Panc1 (cell line): ENCODE results near the gene ADAM22. TPM values are rescaled to one million over a fixed set of nuclear protein-coding genes. Genes with fewer than 3 reads are reported as not detected.

Source experiments
- ATAC-seq: fragments of 200-7000 bp; cut with Tn5 transposase; 2 replicates; pipeline ENCODE4 v1.9.1; 2020; ENCODE audit warnings: mild to moderate bottlenecking, moderate library complexity
- BruUV-seq: library from RNA; stranded (reverse); fragments of 400-500 nt; replicated peaks from 2 replicates; lab custom pipeline; 2021; lab: Mats Ljungman, UMichigan
- CTCF ChIA-PET: fragments of 300-600 bp; sonication (Branson Sonifier 250); formaldehyde crosslinking; loops from one replicate; lab custom pipeline; 2022; ENCODE audit warnings: antibody characterized with exemption; lab: Charles Lee
- POLR2A ChIA-PET: fragments of 300-600 bp; sonication (Branson Sonifier 250); formaldehyde crosslinking; loops from one replicate; lab custom pipeline; 2022; ENCODE audit warnings: antibody characterized with exemption; lab: Charles Lee
- DNase-seq: peaks from one replicate; pipeline ENCODE4 v3.0.0-alpha.2; 2010; ENCODE audit warnings: low read depth, low spot score
- H3K27ac ChIP-seq: 2 replicates; pipeline ENCODE4 v1.5.1; 2011; ENCODE audit warnings: mild to moderate bottlenecking, low read length, inconsistent platforms
- H3K27me3 ChIP-seq: fragments of 200-500 bp; sonication (Bioruptor generic); 2 replicates; pipeline ENCODE4 v1.6.0; 2014; ENCODE audit warnings: low read length, inconsistent platforms; ENCODE audit not compliant: control insufficient read depth, insufficient read depth
- H3K36me3 ChIP-seq: fragments of 200-500 bp; sonication (Bioruptor generic); 2 replicates; pipeline ENCODE4 v1.5.1; 2014; ENCODE audit warnings: inconsistent platforms, mild to moderate bottlenecking, low read length, moderate library complexity; ENCODE audit not compliant: control insufficient read depth, insufficient read depth
- H3K4me1 ChIP-seq: 2 replicates; pipeline ENCODE4 v1.5.1; 2011; ENCODE audit warnings: inconsistent platforms, mild to moderate bottlenecking, low read length, moderate library complexity; ENCODE audit not compliant: control insufficient read depth, insufficient read depth
- H3K4me3 ChIP-seq, 2 experiments: 2 replicates each; pipeline ENCODE4 v1.5.1; 2011 to 2012; ENCODE audit warnings: low read depth in 2 of 2, low read length in 2 of 2, mild to moderate bottlenecking in 2 of 2, inconsistent platforms in 1 of 2, moderate library complexity in 1 of 2
- H3K9me3 ChIP-seq: fragments of 200-500 bp; sonication (Bioruptor generic); 2 replicates; pipeline ENCODE4 v1.5.1; 2014; ENCODE audit warnings: low read depth, mild to moderate bottlenecking, inconsistent platforms, low read length, moderate library complexity; ENCODE audit not compliant: control insufficient read depth, insufficient read depth
- CTCF ChIP-seq: fragments of 450-650 bp; IDR thresholded peaks from 2 replicates; pipeline ENCODE4 v1.5.1; 2017; ENCODE audit warnings: mild to moderate bottlenecking
- POLR2AphosphoS5 ChIP-seq: IDR thresholded peaks from 2 replicates; pipeline ENCODE4 v1.6.1; 2012; ENCODE audit warnings: mild to moderate bottlenecking, low read depth, low read length, moderate library complexity
- REST ChIP-seq, 2 experiments: IDR thresholded peaks; 2 replicates each; pipeline ENCODE4 v1.6.1; 2011 to 2012; ENCODE audit warnings: low read depth in 2 of 2, control low read depth in 1 of 2, low read length in 1 of 2, mild to moderate bottlenecking in 1 of 2, moderate library complexity in 1 of 2; ENCODE audit not compliant: insufficient read depth in 1 of 2
- SIN3A ChIP-seq: IDR thresholded peaks from 2 replicates; pipeline ENCODE4 v1.6.1; 2012; ENCODE audit warnings: low read depth, mild to moderate bottlenecking, low read length, moderate library complexity, borderline replicate concordance; ENCODE audit not compliant: insufficient read depth
- TCF7L2 ChIP-seq: IDR thresholded peaks from 2 replicates; pipeline ENCODE4 v1.6.1; 2011; ENCODE audit warnings: mild to moderate bottlenecking, low read depth, low read length, inconsistent platforms
- in situ Hi-C: cut with HindIII; loops from 2 replicates; pipeline ENCODE4 v1.10.0; 2016; ENCODE audit warnings: low sequenced_read_pairs, low pct_unique_long_range_greater_than_20kb
- intact Hi-C: fragments of 100-400 bp; cut with micrococcal nuclease; formaldehyde crosslinking; loops from one replicate; pipeline ENCODE4 v1.10.0; 2022; ENCODE audit not compliant: unreplicated experiment
- total RNA-seq: library from RNA; stranded (reverse); gene quantifications from one replicate; pipeline ENCODE4 v1.2.1, GENCODE V29; 2021; ENCODE audit not compliant: unreplicated experiment

Gene ADAM22
- total RNA-seq, 1 experiment from 2014 or later = 4.2 TPM

DNA sequence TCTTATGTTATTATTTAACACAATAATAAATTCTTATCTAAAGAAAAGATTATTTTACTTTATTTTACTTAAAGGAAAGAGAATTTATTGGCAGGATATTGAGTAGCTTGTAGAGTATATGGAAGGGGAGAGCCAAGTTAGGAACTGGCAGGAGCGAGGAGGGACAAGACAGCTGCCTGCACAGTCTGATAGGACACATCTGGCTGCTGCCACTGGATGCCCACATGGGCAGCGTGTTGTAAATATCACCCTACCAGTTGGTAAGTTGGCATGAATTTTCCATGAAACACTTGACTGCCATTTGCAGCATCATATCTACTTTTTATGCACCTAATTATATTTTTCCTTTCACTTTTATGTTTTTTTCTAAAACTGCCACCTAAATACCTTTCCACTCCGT lies 266.2 kb downstream of the ADAM22 start:
- Histone ChIP-seq H3K4me3 (no peak overlapping the region), H3K4me1 (no peaks in the 10 kb centered on the region; the same call in 1 of the 2 replicates), H3K27me3 (no peaks in the 10 kb centered on the region), H3K36me3 (no peaks in the 10 kb centered on the region), H3K27ac (no peak overlapping the region), H3K9me3 (no peaks in the 10 kb centered on the region)
- intact Hi-C loops = no loop called here
- ChIA-PET CTCF (interaction anchor here (0.5 kb wide), 1 partner anchor 638 kb away, joined by 8 read pairs; no protein-coding TSS in a partner anchor), POLR2A (no interaction called here)
- no TSS peak for BruUV-seq
- DNase-seq (no peak), ATAC-seq (no peak)
- in situ Hi-C loops = no loop called here
- TF ChIP-seq TCF7L2 (no peak), POLR2AphosphoS5 (no peak), CTCF (no peak), REST (IDR thresholded peaks at IDR 0.05; ENCODE audit: insufficient read depth in 1 of 2, low read depth in 2 of 2, low read length in 1 of 2) (no peak), SIN3A (no peak)

DNA sequence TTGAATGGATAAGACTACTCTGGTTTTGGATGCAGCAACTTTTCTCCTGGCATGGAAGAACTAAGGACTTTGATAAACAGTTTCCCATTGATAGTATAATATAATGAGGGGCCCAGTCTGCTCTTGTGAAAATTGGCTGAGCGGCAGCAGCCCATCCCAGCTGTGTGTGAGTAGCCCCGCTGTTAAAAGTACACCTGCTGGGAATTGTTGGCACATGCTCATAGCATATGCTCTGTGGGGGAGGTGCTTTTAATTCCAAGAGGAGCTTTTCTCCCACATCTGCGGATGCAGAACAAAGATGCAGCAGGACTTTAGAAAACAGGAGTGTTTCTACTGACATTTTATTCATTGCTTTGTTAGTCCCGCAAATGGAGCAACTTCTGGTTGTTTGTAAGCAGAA lies 266.7 kb downstream of the ADAM22 start:
- TF ChIP-seq REST (IDR thresholded peaks at IDR 0.05; ENCODE audit: insufficient read depth in 1 of 2, low read depth in 2 of 2, low read length in 1 of 2) (no peak), CTCF (no peak), POLR2AphosphoS5 (no peak), TCF7L2 (no peak), SIN3A (no peak)
- no TSS peak for BruUV-seq
- ChIA-PET POLR2A (no interaction called here), CTCF (interaction anchor here (0.5 kb wide), 1 partner anchor 639 kb away, joined by 8 read pairs; no protein-coding TSS in a partner anchor)
- intact Hi-C loops (no loop called here), in situ Hi-C loops (no loop called here)
- no peak overlapping the region for H3K4me3 ChIP-seq
- H3K9me3 ChIP-seq = no peaks in the 10 kb centered on the region
- H3K27ac ChIP-seq = no peak overlapping the region
- ATAC-seq (no peak), DNase-seq (no peak)
- no peaks in the 10 kb centered on the region for H3K27me3 ChIP-seq
- H3K36me3 ChIP-seq = peaks cover 4% of the 10 kb centered on the region
- H3K4me1 ChIP-seq = no peaks in the 10 kb centered on the region; the same call in 1 of the 2 replicates
